Endothelial cell (in vitro differentiated cells): ENCODE data around the gene DAPK1. TPM values are rescaled to one million over a fixed set of nuclear protein-coding genes. Genes with fewer than 3 reads are reported as not detected.
"Not testable (repeated sequence)": the region's sequence is repeated elsewhere in the genome, so short reads cannot be mapped to it uniquely, and the experiment has no call there.

Experiments used
- DNase-seq: peaks from one replicate; pipeline ENCODE4 v3.0.0; 2021; ENCODE audit warnings: low spot score
- H3K27ac Mint-ChIP-seq: one replicate; pipeline ENCODE4 v1.8.0; 2021; ENCODE audit warnings: mixed read lengths, inconsistent platforms; ENCODE audit not compliant: unreplicated experiment
- H3K27me3 Mint-ChIP-seq: one replicate; pipeline ENCODE4 v1.8.0; 2021; ENCODE audit warnings: mild to moderate bottlenecking, moderate library complexity, mixed read lengths, inconsistent platforms; ENCODE audit not compliant: unreplicated experiment
- H3K36me3 Mint-ChIP-seq: one replicate; pipeline ENCODE4 v1.8.0; 2021; ENCODE audit warnings: mild to moderate bottlenecking, low read depth, mixed read lengths, inconsistent platforms; ENCODE audit not compliant: unreplicated experiment
- H3K4me1 Mint-ChIP-seq: one replicate; pipeline ENCODE4 v1.8.0; 2021; ENCODE audit warnings: mild to moderate bottlenecking, mixed read lengths, inconsistent platforms; ENCODE audit not compliant: unreplicated experiment
- H3K4me3 Mint-ChIP-seq: one replicate; pipeline ENCODE4 v1.8.0; 2021; ENCODE audit warnings: mild to moderate bottlenecking, mixed read lengths, inconsistent platforms; ENCODE audit not compliant: unreplicated experiment
- H3K9me3 Mint-ChIP-seq: one replicate; pipeline ENCODE4 v1.8.0; 2021; ENCODE audit warnings: mixed read lengths, inconsistent platforms; ENCODE audit not compliant: unreplicated experiment
- CTCF ChIP-seq: fragments of 200-600 bp; sonication (generic); IDR thresholded peaks from one replicate; pipeline ENCODE4 v1.5.0; 2021; ENCODE audit warnings: antibody characterized with exemption; ENCODE audit not compliant: unreplicated experiment
- total RNA-seq: library from RNA; stranded (reverse); fragmentation: NEBNext Ultra II Directional; extraction: Animal tissue kit (Norgen Biotek cat#: 25700); gene quantifications from one replicate; pipeline ENCODE4 v1.2.1, GENCODE V29; 2021; ENCODE audit not compliant: unreplicated experiment

The DAPK1 gene
- total RNA-seq, 1 donor from 2014 or later: 36.8 TPM

- Mint-ChIP-seq H3K27ac (no peak overlapping the region), H3K27me3 (no peaks in the 10 kb centered on the region), H3K4me1 (no peaks in the 10 kb centered on the region), H3K36me3 (no peaks in the 10 kb centered on the region), H3K4me3 (no peak overlapping the region), H3K9me3 (no peaks in the 10 kb centered on the region)
- DNase-seq: no peak
- TF ChIP-seq CTCF: no peak
These were observed 50.0 kb downstream of the DAPK1 start for GRCh38 chr9:87547671-87548081.

- TF ChIP-seq CTCF: no peak
- no peak overlapping the region for H3K27ac Mint-ChIP-seq
- no peaks in the 10 kb centered on the region for H3K9me3 Mint-ChIP-seq
- H3K36me3 Mint-ChIP-seq: no peaks in the 10 kb centered on the region
- H3K27me3 Mint-ChIP-seq: no peaks in the 10 kb centered on the region
- H3K4me3 Mint-ChIP-seq: no peak overlapping the region
- DNase-seq: no peak
- H3K4me1 Mint-ChIP-seq: no peaks in the 10 kb centered on the region
These were observed 50.5 kb downstream of the DAPK1 start for GRCh38 chr9:87548159-87548558.

- H3K27me3 Mint-ChIP-seq, H3K9me3 Mint-ChIP-seq, H3K4me1 Mint-ChIP-seq, DNase-seq, H3K27ac Mint-ChIP-seq, H3K36me3 Mint-ChIP-seq, H3K4me3 Mint-ChIP-seq: not testable (repeated sequence)
These were observed 51.4 kb downstream of the DAPK1 start for GRCh38 chr9:87549088-87549487.

- Mint-ChIP-seq H3K36me3 (no peaks in the 10 kb centered on the region), H3K4me3 (no peak overlapping the region), H3K27me3 (no peaks in the 10 kb centered on the region), H3K4me1 (no peaks in the 10 kb centered on the region), H3K27ac (no peak overlapping the region), H3K9me3 (no peaks in the 10 kb centered on the region)
- TF ChIP-seq CTCF: no peak
- DNase-seq: no peak
These were observed 52.1 kb downstream of the DAPK1 start for GRCh38 chr9:87549791-87550190.

- H3K9me3 Mint-ChIP-seq: no peaks in the 10 kb centered on the region
- TF ChIP-seq CTCF: no peak
- no peak overlapping the region for H3K4me3 Mint-ChIP-seq
- no peak for DNase-seq
- H3K27me3 Mint-ChIP-seq: no peaks in the 10 kb centered on the region
- H3K36me3 Mint-ChIP-seq: no peaks in the 10 kb centered on the region
- no peak overlapping the region for H3K27ac Mint-ChIP-seq
- no peaks in the 10 kb centered on the region for H3K4me1 Mint-ChIP-seq
These were observed 52.7 kb downstream of the DAPK1 start for GRCh38 chr9:87550253-87550954.
